C4-2B (cell line): ENCODE results near the gene ANKS1B.

Experiments
- H3K27ac ChIP-seq: fragments of 450-650 bp; 2 replicates; pipeline ENCODE4 v1.5.1; 2017
- ZFX ChIP-seq: fragments of 450-650 bp; IDR thresholded peaks from 2 replicates; pipeline ENCODE4 v1.6.1; 2017
- TF ChIP-seq, protein P1 (sequence below): fragments of 450-650 bp; conservative IDR thresholded peaks from 2 replicates; pipeline ENCODE4 v1.5.1; 2017; ENCODE audit warnings: mild to moderate bottlenecking

The ANKS1B gene

DNA sequence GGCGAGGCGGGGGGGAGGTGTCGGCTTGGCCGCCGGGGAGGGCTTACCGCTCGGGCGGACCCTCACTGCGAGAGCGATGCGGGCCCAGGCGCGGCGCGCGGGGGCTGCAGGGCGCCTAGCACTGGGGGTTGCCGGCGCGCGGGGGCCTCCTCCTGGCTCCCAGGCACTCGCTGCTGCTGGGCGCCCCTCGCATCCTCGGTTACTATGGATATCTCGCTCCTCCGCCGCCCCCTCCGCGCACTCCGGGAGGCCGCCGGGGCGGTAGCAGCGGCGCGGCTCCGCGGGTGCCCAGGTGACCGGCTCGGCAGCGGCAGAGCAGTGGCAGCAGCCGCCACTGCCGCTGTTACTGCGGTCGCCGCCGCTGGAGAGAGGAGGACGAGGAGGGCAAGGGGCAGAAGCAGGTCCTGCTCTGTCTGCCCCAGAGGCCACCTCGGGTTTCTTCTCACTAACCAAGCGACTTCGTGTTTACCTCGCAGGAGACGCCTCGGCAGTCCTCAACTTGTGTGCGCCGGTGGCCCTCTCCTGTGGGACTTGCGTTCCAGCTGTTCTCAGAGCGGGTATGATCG is 1089.6 kb downstream of the ANKS1B start:
- H3K27ac ChIP-seq = no peak overlapping the region
- TF ChIP-seq, protein P1, sequence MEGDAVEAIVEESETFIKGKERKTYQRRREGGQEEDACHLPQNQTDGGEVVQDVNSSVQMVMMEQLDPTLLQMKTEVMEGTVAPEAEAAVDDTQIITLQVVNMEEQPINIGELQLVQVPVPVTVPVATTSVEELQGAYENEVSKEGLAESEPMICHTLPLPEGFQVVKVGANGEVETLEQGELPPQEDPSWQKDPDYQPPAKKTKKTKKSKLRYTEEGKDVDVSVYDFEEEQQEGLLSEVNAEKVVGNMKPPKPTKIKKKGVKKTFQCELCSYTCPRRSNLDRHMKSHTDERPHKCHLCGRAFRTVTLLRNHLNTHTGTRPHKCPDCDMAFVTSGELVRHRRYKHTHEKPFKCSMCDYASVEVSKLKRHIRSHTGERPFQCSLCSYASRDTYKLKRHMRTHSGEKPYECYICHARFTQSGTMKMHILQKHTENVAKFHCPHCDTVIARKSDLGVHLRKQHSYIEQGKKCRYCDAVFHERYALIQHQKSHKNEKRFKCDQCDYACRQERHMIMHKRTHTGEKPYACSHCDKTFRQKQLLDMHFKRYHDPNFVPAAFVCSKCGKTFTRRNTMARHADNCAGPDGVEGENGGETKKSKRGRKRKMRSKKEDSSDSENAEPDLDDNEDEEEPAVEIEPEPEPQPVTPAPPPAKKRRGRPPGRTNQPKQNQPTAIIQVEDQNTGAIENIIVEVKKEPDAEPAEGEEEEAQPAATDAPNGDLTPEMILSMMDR = no peak
- TF ChIP-seq ZFX = no peak

DNA sequence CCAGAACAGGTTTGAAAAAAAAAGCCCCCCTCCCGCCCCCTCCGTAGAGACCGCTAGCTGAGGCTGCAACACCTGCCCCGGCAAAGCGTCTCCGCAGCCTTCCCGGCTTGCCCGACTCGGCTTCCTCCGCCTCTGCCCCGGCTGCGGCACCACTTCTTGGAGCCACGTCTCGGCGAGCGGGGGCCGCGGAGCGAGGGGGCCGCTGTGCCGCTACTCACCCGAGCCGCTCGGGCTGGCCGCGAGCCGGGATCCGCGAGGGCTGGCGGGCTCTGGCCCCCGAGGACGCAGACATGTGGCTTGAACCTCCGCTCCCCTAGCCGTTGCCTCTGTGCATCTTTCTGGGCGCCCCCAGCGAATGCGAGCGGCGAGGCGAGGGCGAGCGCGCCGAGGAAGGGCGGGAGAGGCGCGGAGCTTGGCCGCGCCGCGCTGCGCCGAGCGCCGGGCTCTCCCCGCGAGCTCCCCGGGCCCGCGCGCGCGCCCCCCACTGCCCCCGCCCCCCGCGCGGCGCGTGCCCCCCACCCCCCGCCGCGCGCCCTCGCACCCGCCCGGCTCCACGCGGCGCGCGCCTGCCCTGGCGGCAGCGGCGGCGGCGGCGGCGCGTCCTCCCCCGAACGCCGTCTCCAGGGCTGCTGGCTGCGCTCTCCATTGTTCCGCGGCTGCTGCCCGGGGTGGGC is 1090.2 kb downstream of the ANKS1B start:
- no peak for TF ChIP-seq ZFX
- TF ChIP-seq, protein P1 = no peak
- H3K27ac ChIP-seq = no peak overlapping the region

- no peak overlapping the region for H3K27ac ChIP-seq
- TF ChIP-seq ZFX = no peak
- TF ChIP-seq, protein P1 = no peak
Measured at GRCh38 chr12:98893675-98894411, 1090.9 kb downstream of the ANKS1B start.

- TF ChIP-seq, protein P1 = no peak
- no peak for TF ChIP-seq ZFX
- no peak overlapping the region for H3K27ac ChIP-seq
Measured at GRCh38 chr12:98893126-98893674, 1091.5 kb downstream of the ANKS1B start.

GRCh38 chr12:98885778-98886177 is 1099.0 kb downstream of the ANKS1B start:
- TF ChIP-seq, protein P1 = no peak
- no peak for TF ChIP-seq ZFX
- no peak overlapping the region for H3K27ac ChIP-seq

- TF ChIP-seq, protein P1 = no peak
- no peak for TF ChIP-seq ZFX
Measured at GRCh38 chr12:98883231-98883630, 1101.5 kb downstream of the ANKS1B start.

DNA sequence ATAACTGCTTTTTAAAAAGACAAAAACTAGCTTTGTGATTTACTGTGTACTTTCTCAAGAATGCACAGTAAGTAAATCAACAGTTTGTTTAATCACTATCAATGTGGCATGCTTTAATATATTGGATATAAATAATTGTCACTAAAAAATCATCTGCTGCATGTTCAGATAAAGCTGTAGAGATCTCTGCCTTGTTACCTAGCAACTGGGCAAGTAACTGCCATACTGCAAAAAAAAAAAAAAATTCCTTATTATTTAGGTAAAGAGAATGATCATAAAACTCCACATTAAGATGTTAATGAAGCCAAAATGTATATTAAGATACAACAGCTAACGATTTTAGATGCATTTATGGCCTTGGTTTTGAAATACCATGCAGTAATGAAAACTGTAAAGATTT is 1102.2 kb downstream of the ANKS1B start:
- no peak overlapping the region for H3K27ac ChIP-seq
- TF ChIP-seq ZFX = no peak

More at GRCh38 chr12:98883231-98883630, 1101.5 kb downstream of the ANKS1B start:
- H3K27ac ChIP-seq = no peak overlapping the region
